Vagina (tissue), 2 donors: ENCODE measurements around the gene PDK1. TPM values are rescaled to one million over a fixed set of nuclear protein-coding genes. Genes with fewer than 3 reads are reported as not detected.
"Not testable (repeated sequence)": the region's sequence is repeated elsewhere in the genome, so short reads cannot be mapped to it uniquely, and the experiment has no call there.

Experiments used
- DNase-seq, 2 donors: peaks; one replicate each; pipeline ENCODE4 v3.0.0-alpha.2; 2017; ENCODE audit errors: extremely low spot score in 2 of 2
- H3K27ac ChIP-seq: fragments of 200-600 bp; sonication (generic); one replicate; pipeline ENCODE4 v1.5.1; 2019
- H3K27me3 ChIP-seq: fragments of 200-600 bp; sonication (generic); one replicate; pipeline ENCODE4 v1.5.1; 2019
- H3K36me3 ChIP-seq, 2 donors: fragments of 200-600 bp; sonication (generic); one replicate each; pipeline ENCODE4 v1.5.1; 2017 to 2019
- H3K4me1 ChIP-seq: fragments of 200-600 bp; sonication (generic); one replicate; pipeline ENCODE4 v1.5.1; 2019
- H3K4me3 ChIP-seq, 2 donors: fragments of 200-600 bp; sonication (generic); 1 replicate in 1 of 2; 2 replicates in 1 of 2; pipeline ENCODE4 v1.5.1; 2016 to 2019
- H3K9me3 ChIP-seq: fragments of 200-600 bp; sonication (generic); one replicate; pipeline ENCODE4 v1.5.1; 2019
- CTCF ChIP-seq, 3 experiments: fragments of 450-650 bp in 2 of 3; fragments of 200-600 bp in 1 of 3; sonication (generic) in 1 of 3; IDR thresholded peaks; one replicate each; pipeline ENCODE4 v1.5.1; 2017 to 2019; ENCODE audit warnings: antibody characterized with exemption in 3 of 3, mild to moderate bottlenecking in 2 of 3, moderate library complexity in 2 of 3
- POLR2A ChIP-seq, 2 donors: fragments of 450-650 bp; IDR thresholded peaks; one replicate each; pipeline ENCODE4 v1.6.1; 2017; ENCODE audit warnings: antibody characterized with exemption in 2 of 2, mild to moderate bottlenecking in 2 of 2, moderate library complexity in 2 of 2
- POLR2AphosphoS5 ChIP-seq, 2 donors: sonication (generic); formaldehyde crosslinking; IDR thresholded peaks; one replicate each; pipeline ENCODE4 v1.9.0; 2017; ENCODE audit warnings: antibody characterized with exemption in 2 of 2, mild to moderate bottlenecking in 2 of 2, low read depth in 1 of 2; ENCODE audit not compliant: insufficient read depth in 1 of 2
- intact Hi-C: fragments of 100-400 bp; cut with DNase I; formaldehyde crosslinking; loops from one replicate; pipeline ENCODE4 v1.15.1; 2023
- total RNA-seq: library from RNA; depleted of rRNA; stranded (reverse); fragments of >200 nt; gene quantifications from one replicate; pipeline ENCODE4 v1.2.3, GENCODE V29; 2016

PDK1 gene
- total RNA-seq, 1 donor from 2014 or later: 17.7 TPM

GRCh38 chr2:172580544-172580943 lies 24.7 kb downstream of the PDK1 start:
- H3K9me3 ChIP-seq: peaks cover 6% of the 10 kb centered on the region
- intact Hi-C loops: no loop called here
- no peak overlapping the region for H3K4me3 ChIP-seq
- H3K36me3 ChIP-seq: peaks cover 0 to 27% of the 10 kb centered on the region in 2 donors
- DNase-seq: no peak
- no peak overlapping the region for H3K27ac ChIP-seq
- H3K27me3 ChIP-seq: no peaks in the 10 kb centered on the region
- H3K4me1 ChIP-seq: no peaks in the 10 kb centered on the region
- TF ChIP-seq POLR2AphosphoS5 (IDR thresholded peaks at IDR 0.05; ENCODE audit: insufficient read depth in 1 of 2, low read depth in 1 of 2): no peak
- no peak for TF ChIP-seq POLR2A (IDR thresholded peaks at IDR 0.05)
- TF ChIP-seq CTCF (IDR thresholded peaks at IDR 0.05): no peak

DNA sequence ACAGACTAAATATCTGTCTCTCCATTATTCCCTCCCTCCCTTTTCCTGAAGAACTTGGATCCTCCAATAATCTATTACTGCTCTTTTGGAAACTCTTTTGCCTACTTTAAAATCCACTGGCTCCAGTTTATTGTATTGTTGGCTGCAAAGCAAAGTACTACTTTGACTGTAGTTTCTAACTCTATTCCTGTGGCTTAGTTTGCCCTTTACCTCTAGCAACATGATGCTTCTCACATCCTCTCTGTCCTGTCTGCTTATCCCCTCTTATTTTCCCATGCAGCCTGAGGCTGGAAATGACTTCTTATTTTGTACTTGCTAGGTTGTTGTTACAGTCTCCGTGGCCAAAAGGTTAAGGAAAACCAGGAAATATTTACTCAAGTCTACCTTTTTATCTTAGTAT lies 26.8 kb downstream of the PDK1 start:
- TF ChIP-seq CTCF (IDR thresholded peaks at IDR 0.05): no peak
- no peak for TF ChIP-seq POLR2A (IDR thresholded peaks at IDR 0.05)
- TF ChIP-seq POLR2AphosphoS5 (IDR thresholded peaks at IDR 0.05; ENCODE audit: insufficient read depth in 1 of 2, low read depth in 1 of 2): no peak
- Histone ChIP-seq H3K9me3 (no peaks in the 10 kb centered on the region), H3K27ac (no peak overlapping the region), H3K27me3 (no peaks in the 10 kb centered on the region), H3K36me3 (peaks cover 0 to 20% of the 10 kb centered on the region in 2 donors), H3K4me3 (no peak overlapping the region), H3K4me1 (no peaks in the 10 kb centered on the region)
- intact Hi-C loops: no loop called here
- DNase-seq: no peak

- H3K36me3 ChIP-seq: peaks cover 0 to 41% of the 10 kb centered on the region in 2 donors
- H3K4me3 ChIP-seq: no peak overlapping the region
- H3K9me3 ChIP-seq: no peaks in the 10 kb centered on the region
- H3K27me3 ChIP-seq: no peaks in the 10 kb centered on the region
- TF ChIP-seq POLR2A (IDR thresholded peaks at IDR 0.05): no peak
- TF ChIP-seq POLR2AphosphoS5 (IDR thresholded peaks at IDR 0.05; ENCODE audit: insufficient read depth in 1 of 2, low read depth in 1 of 2): no peak
- TF ChIP-seq CTCF (IDR thresholded peaks at IDR 0.05): no peak
- intact Hi-C loops: no loop called here
- no peaks in the 10 kb centered on the region for H3K4me1 ChIP-seq
- no peak overlapping the region for H3K27ac ChIP-seq
- DNase-seq: no peak
These were observed 30.5 kb downstream of the PDK1 start for GRCh38 chr2:172586245-172586891.

DNA sequence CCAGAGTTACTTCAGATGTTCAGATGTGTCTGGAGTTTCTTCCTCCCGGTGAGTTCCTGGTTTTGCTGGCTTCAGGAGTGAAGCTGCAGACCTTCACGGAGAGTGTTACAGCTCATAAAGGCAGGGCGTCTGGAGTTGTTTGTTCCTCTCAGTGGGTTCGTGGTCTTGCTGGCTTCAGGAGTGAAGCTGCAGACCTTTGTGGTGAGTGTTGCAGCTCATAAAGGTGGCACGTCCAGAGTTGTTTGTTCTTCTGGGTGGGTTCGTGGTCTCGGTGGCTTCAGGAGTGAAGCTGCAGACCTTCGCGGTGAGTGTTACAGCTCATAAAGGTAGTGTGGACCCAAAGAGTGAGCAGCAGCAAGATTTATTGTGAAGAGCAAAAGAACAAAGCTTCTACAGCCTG lies 31.3 kb downstream of the PDK1 start:
- H3K36me3 ChIP-seq: peaks cover 0 to 35% of the 10 kb centered on the region in 2 donors
- H3K4me3 ChIP-seq, H3K27ac ChIP-seq, DNase-seq, intact Hi-C loops, H3K9me3 ChIP-seq, H3K27me3 ChIP-seq, H3K4me1 ChIP-seq: not testable (repeated sequence)

GRCh38 chr2:172588931-172589330 lies 33.0 kb downstream of the PDK1 start:
- Histone ChIP-seq H3K27ac (no peak overlapping the region), H3K36me3 (peaks cover 0 to 29% of the 10 kb centered on the region in 2 donors), H3K27me3 (no peaks in the 10 kb centered on the region), H3K4me3 (no peak overlapping the region), H3K9me3 (no peaks in the 10 kb centered on the region), H3K4me1 (no peaks in the 10 kb centered on the region)
- no peak for DNase-seq
- intact Hi-C loops: no loop called here
- no peak for TF ChIP-seq POLR2A (IDR thresholded peaks at IDR 0.05)
- TF ChIP-seq POLR2AphosphoS5 (IDR thresholded peaks at IDR 0.05; ENCODE audit: insufficient read depth in 1 of 2, low read depth in 1 of 2): no peak
- no peak for TF ChIP-seq CTCF (IDR thresholded peaks at IDR 0.05)

- H3K9me3 ChIP-seq, H3K27me3 ChIP-seq, H3K4me1 ChIP-seq, H3K4me3 ChIP-seq, intact Hi-C loops, DNase-seq, H3K27ac ChIP-seq: not testable (repeated sequence)
- peaks cover 0 to 43% of the 10 kb centered on the region in 2 donors for H3K36me3 ChIP-seq
These were observed 35.5 kb downstream of the PDK1 start for GRCh38 chr2:172591386-172591785.

- H3K4me1 ChIP-seq, H3K27me3 ChIP-seq: not testable (repeated sequence)
These were observed 36.3 kb downstream of the PDK1 start for GRCh38 chr2:172592190-172592589.

More at GRCh38 chr2:172592190-172592589, 36.3 kb downstream of the PDK1 start:
- peaks cover 0 to 48% of the 10 kb centered on the region in 2 donors for H3K36me3 ChIP-seq
- DNase-seq, H3K27ac ChIP-seq, H3K9me3 ChIP-seq, intact Hi-C loops, H3K4me3 ChIP-seq: not testable (repeated sequence)
